ENCODE data around the gene TNFAIP8L3. TPM values are rescaled to one million over a fixed set of nuclear protein-coding genes. Genes with fewer than 3 reads are reported as not detected.

TNFAIP8L3 gene
- total and polyA plus RNA-seq, 10 donors, result 6.5 to 35.8 (median 20.8) TPM

- no peaks in the 10 kb centered on the region for H3K36me3 ChIP-seq
- H3K27me3 ChIP-seq (replicated peaks in 1 of 7), result peaks cover 0 to 8% (median 0%) of the 10 kb centered on the region in 7 donors
- peaks cover 0 to 14% (median 5%) of the 10 kb centered on the region in 8 donors for H3K9me3 ChIP-seq
- no peak for DNase-seq
- 94 to 98% (median 97%) methylated on average over 1 of the region's 1 CpG for whole genome bisulfite sequencing, 5 donors
- intact Hi-C loops (cut with DNase I; ENCODE audit: low total_unique reads), result no loop called here
- no peak for TF ChIP-seq POLR2AphosphoS5 (IDR thresholded peaks at IDR 0.05)
- TF ChIP-seq POLR2A (IDR thresholded peaks at IDR 0.05), result no peak
- TF ChIP-seq CTCF (IDR thresholded peaks at IDR 0.05 in 8 of 11, conservative IDR thresholded peaks at IDR 0.05 in 3 of 11), result no peak
- H3K4me1 ChIP-seq, result no peaks in the 10 kb centered on the region
- no peak overlapping the region for H3K4me3 ChIP-seq
- H3K27ac ChIP-seq, result no peak overlapping the region
These were observed 27.0 kb upstream of the TNFAIP8L3 start for GRCh38 chr15:51121631-51122225.

- WGBS, 5 donors, result 40 to 85% (median 73%) methylated on average over 2 of the region's 2 CpGs
- no peak for TF ChIP-seq POLR2AphosphoS5 (IDR thresholded peaks at IDR 0.05)
- no peak for TF ChIP-seq CTCF (IDR thresholded peaks at IDR 0.05 in 8 of 11, conservative IDR thresholded peaks at IDR 0.05 in 3 of 11)
- no peak for TF ChIP-seq POLR2A (IDR thresholded peaks at IDR 0.05)
These were observed 26.4 kb upstream of the TNFAIP8L3 start for GRCh38 chr15:51121118-51121517.

GRCh38 chr15:51119120-51119519, 24.4 kb upstream of the TNFAIP8L3 start:
- Histone ChIP-seq H3K9me3 (peaks cover 0 to 14% (median 5%) of the 10 kb centered on the region in 8 donors), H3K4me3 (no peak overlapping the region), H3K27me3 (replicated peaks in 1 of 7) (peaks cover 0 to 8% (median 0%) of the 10 kb centered on the region in 7 donors), H3K27ac (no peak overlapping the region), H3K36me3 (no peaks in the 10 kb centered on the region), H3K4me1 (no peaks in the 10 kb centered on the region)
- no peak for DNase-seq
- WGBS, 5 donors, result 53 to 70% (median 61%) methylated on average over 3 of the region's 3 CpGs
- TF ChIP-seq POLR2AphosphoS5 (IDR thresholded peaks at IDR 0.05) (no peak), CTCF (IDR thresholded peaks at IDR 0.05 in 8 of 11, conservative IDR thresholded peaks at IDR 0.05 in 3 of 11) (no peak), POLR2A (IDR thresholded peaks at IDR 0.05) (no peak)
- intact Hi-C loops (cut with DNase I; ENCODE audit: low total_unique reads), result no loop called here

More at GRCh38 chr15:51121118-51121517, 26.4 kb upstream of the TNFAIP8L3 start:
- H3K27me3 ChIP-seq (replicated peaks in 1 of 7), result peaks cover 0 to 8% (median 0%) of the 10 kb centered on the region in 7 donors
- intact Hi-C loops (cut with DNase I; ENCODE audit: low total_unique reads), result no loop called here
- DNase-seq, result no peak
- H3K4me3 ChIP-seq, result no peak overlapping the region
- H3K36me3 ChIP-seq, result no peaks in the 10 kb centered on the region
- H3K27ac ChIP-seq, result no peak overlapping the region
- H3K9me3 ChIP-seq, result peaks cover 0 to 14% (median 5%) of the 10 kb centered on the region in 8 donors
- no peaks in the 10 kb centered on the region for H3K4me1 ChIP-seq

- TF ChIP-seq POLR2A (IDR thresholded peaks at IDR 0.05) (no peak), CTCF (IDR thresholded peaks at IDR 0.05 in 8 of 11, conservative IDR thresholded peaks at IDR 0.05 in 3 of 11) (no peak), POLR2AphosphoS5 (IDR thresholded peaks at IDR 0.05) (no peak)
- Histone ChIP-seq H3K36me3 (no peaks in the 10 kb centered on the region), H3K27me3 (replicated peaks in 1 of 7) (peaks cover 0 to 8% (median 0%) of the 10 kb centered on the region in 7 donors), H3K27ac (no peak overlapping the region), H3K4me3 (no peak overlapping the region), H3K9me3 (peaks cover 0 to 1% (median 0%) of the 10 kb centered on the region in 8 donors), H3K4me1 (no peaks in the 10 kb centered on the region)
- 89 to 98% (median 90%) methylated on average over 1 of the region's 1 CpG for WGBS, 5 donors
- intact Hi-C loops (cut with DNase I; ENCODE audit: low total_unique reads), result no loop called here
- no peak for DNase-seq
These were observed 22.6 kb upstream of the TNFAIP8L3 start for GRCh38 chr15:51117270-51117669.
